Stimulated activated CD8-positive, alpha-beta memory T cell treated with anti-CD3 and anti-CD28 coated beads, Interleukin-15, amount 100 ng/mL, for 4 hours (primary cell): ENCODE results near the gene RAB31.

Source experiments
- DNase-seq, 2 donors: peaks; one replicate each; pipeline ENCODE4 v3.0.0-alpha.2; 2020; ENCODE audit warnings: low read depth in 2 of 2

Gene RAB31

GRCh38 chr18:9820127-9820526 lies 112.0 kb downstream of the RAB31 start:
- no peak for DNase-seq

GRCh38 chr18:9820719-9821118 lies 112.6 kb downstream of the RAB31 start:
- DNase-seq = no peak

- no peak for DNase-seq
Observed at GRCh38 chr18:9822587-9823185, 114.6 kb downstream of the RAB31 start.

DNA sequence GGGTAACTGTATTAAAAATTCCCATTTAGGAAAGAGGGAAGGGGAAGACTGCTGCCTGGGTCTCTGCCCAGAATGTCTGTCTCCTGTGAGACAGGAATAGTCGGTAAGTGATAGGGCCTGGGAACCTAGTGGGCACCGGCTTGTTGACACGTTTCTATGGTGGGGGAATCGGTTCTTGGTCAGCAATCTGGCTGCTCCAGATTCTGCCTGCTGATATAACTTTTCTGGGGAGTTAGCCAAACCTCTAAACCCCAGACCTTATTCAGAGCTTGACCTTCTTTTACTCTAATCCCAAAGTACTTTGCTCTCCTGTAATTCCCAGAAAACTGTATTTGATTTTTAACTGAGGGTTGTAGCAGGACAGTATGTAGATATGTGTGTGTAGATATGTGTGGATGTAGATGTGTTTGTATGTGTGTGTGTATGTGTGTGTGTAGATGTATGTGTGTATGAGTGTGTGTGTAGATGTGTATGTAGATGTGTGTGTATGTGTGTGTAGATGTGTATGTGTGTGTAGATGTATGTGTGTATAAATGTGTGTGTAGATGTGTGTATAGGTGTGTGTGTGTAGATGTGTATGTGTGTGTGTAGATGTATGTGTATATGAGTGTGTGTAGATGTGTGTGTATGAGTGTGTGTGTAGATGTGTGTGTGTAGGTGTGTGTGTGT lies 115.8 kb downstream of the RAB31 start:
- DNase-seq = no peak

DNA sequence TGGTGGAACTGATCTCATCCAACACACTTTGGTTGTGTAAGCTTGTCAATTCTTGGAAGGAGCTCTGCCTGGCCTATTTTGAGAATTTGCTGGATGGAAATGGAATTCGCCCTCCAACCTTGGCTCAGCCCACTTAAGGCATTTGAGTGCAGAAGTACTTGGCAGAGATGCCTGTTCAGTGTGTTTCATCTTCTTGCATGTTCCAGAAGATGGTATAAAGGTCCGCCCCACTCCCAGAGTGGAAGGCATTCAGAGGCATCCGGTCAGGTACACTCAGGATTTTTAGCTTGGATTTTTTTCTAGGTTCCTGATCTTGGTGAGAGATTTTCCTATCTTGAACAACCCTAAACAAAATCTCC lies 116.4 kb downstream of the RAB31 start:
- DNase-seq = no peak

DNA sequence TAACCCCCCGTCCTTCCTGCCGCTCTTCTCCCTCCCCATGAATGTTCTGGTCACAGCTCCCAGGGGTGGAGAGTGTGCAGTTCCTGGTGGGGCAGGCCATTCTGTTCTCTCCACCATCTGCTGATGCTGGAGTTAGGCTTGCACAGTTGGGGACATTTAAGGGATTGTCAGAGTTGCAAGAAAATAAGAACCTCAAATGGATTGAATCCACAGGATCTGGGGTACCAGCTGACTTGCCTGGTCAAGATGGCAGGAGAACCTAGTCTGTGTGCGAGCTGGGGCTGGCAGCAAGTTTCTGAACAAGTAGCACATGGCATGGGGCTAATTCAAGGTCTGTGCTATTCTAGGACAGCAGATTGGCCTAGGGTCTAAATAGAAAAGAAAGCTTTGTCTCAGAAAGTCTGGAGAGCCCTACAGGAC lies 116.9 kb downstream of the RAB31 start:
- DNase-seq = no peak

DNA sequence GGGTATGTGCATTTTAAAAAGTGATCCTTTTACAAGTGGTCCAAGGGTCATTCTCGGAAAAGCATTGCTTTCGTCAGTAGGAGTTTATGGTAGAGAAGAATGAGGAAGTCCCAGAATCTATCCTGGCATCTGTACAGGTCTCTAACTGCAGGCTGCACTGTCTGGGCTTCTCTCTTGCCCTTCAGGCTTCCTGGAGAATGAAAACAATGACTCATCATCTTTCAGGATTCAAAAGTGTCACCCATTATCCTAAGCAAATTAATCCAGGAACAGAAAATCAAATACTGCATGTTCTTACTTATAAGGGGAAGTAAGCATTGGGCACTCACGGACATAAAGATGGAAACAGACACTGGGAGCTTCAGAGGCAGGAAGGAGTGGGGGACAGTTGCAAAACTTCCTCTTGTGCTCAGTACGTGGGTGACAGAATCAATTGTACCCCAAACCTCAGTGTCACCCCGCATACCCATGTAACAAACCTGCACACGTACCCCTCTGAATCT lies 117.5 kb downstream of the RAB31 start:
- DNase-seq = no peak

DNA sequence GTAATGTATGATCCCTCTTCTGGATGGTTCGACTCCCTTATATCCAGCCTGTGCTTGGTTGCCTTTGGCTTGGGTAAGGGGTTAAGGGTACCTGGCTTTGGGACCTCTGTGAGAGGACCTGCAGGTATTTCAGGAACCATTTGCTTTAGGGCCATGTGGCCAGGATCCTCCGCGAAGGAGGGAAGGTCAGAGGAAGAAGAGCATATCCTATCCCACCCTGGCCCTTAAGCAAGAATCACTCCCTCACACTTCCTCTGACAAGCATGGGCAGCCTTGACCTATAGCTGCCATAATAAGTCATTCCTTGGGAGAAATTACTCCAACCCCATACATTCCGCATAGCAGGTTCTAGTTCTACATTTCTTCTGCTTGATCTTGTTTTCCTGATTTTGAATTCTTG lies 118.6 kb downstream of the RAB31 start:
- DNase-seq = no peak

DNA sequence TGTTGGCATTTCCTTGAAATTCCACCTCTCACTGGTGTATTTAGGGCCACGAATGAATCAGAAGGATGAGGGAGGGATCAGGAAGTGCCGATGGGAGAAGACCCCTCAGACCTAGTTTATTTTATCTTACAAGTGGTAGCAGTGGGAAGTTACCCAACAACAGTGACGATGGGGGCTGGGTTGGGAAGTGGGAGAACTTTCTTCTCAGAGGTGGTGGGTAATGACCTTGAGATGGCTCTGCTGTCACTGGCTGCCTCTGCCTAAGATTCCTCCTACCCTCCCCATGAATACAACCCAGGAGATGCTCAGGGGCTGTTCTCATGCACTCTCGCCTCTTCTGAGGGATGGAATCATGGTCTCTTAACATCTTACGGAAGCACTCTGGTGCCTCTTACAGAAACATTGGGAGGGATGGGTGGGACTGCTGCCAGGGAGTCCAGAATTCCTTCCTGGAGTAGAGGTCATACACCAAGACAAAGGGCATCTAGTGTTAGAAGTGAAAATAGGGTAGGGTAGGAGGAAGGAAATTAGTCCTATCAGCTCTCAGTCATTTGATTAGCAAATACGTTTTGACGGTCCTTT lies 119.2 kb downstream of the RAB31 start:
- DNase-seq = no peak

DNA sequence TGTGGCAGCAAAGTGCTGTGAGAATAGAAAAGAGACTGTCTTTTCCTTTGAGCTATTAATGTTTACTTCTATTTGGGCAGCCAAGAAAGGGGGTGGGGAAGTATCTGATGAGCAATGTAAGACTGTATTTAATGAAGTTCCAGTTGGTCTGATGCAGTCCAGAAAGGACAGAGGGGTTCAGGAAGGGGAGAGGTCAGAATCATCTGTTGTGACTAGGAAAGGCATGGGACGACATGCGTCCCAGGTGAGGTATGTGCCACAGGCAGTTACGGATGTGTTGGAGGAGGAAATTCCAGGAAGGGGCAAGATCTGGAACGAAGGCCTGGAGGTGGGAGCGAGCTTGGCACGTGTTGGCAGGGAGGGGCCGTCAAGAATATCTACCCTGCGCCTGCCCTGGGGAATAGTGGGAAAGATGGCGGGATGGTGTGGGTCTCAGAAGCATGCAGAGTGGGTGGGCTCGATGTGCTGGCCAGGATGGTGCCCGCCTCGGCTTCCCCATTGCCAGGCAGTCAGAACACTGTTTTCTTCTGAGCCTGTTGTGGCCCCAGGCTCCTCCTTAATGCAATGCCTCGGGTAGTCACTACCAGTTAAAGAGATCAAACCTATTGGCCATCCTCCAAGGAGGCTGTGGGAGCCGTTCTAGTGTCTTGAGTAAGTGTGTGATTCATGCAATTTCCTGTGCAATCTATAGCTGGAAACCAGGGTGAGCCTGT lies 119.8 kb downstream of the RAB31 start:
- DNase-seq = no peak

- no peak for DNase-seq
Observed at GRCh38 chr18:9828506-9829396, 120.7 kb downstream of the RAB31 start.

DNA sequence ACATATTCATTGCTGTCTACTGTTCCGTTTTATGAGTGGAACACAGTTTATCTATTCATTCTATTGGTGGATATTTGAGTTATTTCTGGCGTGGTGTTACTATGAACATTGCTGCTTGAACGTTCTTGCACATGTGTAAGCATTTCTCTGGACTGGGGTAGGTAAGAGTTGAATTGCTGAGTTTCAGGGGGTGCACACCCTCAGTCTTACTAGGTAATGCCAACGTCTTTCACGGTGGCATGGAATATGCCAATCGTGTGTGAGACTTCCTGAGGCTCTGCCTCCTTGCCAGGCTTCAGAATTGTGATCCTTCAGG lies 121.3 kb downstream of the RAB31 start:
- DNase-seq = no peak

DNA sequence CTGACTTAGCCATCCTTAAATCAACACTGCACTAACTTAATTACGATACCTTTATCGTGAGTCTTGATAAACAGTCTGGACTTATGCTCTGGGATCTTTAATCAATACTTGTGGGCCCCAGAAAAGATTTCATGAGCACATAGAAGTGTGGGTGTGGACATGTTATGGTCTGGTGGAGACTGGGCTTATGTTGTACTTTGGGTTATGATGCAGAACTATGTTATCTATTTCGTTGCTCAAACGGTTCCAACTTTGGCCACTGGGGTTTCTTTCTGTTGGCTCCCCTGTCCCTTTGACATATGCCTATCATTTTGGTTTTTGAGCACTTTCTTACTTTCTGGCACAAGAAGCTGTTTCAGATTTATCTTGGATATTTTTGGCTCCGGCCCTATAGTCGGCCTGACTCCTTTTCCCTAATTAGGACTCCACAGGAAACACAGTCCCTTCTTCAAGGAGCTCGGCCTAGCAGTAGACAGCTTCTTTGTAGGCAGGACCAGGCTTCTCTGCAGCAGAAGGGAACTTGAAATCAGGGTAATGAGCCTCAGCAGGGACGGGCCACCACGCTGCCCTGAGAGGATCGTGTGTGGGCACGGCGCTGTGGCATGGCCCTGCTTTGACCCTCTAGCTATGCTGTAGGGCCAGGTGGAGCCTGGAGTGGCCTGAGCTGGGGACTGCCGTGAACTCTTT lies 123.1 kb downstream of the RAB31 start:
- no peak for DNase-seq

DNA sequence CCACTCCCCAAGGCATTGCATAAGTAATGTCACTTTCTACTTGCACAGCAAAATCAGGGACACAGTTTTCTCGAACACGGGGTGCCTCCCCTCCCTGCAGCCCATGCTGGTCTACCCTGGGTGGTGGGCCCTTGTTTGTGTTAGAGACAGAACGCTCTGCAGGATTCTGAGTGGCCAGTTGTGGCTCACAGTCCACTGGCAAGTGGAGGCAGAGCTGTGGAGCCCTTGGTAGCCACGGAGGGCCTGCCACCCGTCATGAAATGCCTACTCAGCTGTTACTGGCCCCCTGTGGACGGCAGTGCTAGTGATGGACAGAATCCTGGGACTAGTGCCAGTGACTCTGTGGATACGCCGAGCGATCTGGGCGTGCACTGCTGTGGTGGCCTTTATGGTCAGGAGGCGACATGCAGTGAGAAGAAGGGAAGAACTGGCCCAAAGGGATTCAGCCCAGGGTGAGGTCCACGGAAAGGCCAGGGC lies 123.7 kb downstream of the RAB31 start:
- DNase-seq = no peak

GRCh38 chr18:9832871-9833270 lies 124.8 kb downstream of the RAB31 start:
- DNase-seq = no peak

DNA sequence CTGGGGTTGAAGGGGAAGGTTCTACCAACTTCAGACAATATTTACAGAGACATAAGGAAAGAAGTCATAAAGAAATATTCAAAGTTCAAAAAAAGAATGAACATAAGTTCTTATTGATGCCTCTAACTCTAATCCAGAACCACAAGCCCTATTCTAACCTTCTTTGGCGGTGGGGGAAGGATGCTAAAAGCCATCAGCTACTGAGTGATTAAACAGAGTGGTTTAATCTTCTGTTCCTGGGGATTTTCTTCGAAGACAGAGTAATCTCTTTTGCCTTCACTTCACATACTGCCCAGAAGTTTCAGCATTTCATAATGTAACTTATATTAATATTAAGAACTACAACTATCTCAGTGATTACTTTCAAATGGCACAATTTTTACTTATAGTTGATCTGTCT lies 126.5 kb downstream of the RAB31 start:
- no peak for DNase-seq

DNA sequence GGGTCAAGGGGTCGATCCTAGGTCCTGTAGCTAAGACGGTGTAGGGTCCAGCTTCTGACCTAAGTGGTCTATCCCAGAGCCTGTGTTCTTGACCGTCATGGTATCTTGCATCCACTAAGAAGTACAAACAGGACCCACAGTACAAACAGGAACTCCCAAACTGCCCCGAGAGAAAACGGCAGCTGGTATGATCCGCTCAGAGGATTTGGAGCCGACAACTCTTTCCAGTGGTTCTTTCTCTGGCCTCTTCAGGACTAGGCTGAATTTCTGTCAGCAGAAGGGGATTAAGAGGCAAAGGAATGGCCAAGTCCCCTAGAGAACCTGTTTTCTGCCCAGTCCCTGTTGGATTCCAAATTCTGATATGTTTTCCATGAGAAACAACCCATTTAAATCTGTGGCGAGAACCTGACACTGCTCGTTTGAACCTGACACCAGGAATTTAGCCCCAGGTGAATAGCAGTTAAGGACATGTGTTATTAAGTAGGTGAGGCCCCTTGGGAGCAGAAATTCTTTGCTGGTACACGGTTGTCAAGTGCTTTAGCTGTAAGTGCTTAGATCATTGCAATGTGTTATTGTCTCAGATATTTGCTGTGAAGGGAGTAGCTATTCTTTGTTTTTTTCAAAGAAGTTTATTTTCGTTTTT lies 127.1 kb downstream of the RAB31 start:
- DNase-seq = no peak

- DNase-seq = no peak
Observed at GRCh38 chr18:9835825-9836224, 127.7 kb downstream of the RAB31 start.

DNA sequence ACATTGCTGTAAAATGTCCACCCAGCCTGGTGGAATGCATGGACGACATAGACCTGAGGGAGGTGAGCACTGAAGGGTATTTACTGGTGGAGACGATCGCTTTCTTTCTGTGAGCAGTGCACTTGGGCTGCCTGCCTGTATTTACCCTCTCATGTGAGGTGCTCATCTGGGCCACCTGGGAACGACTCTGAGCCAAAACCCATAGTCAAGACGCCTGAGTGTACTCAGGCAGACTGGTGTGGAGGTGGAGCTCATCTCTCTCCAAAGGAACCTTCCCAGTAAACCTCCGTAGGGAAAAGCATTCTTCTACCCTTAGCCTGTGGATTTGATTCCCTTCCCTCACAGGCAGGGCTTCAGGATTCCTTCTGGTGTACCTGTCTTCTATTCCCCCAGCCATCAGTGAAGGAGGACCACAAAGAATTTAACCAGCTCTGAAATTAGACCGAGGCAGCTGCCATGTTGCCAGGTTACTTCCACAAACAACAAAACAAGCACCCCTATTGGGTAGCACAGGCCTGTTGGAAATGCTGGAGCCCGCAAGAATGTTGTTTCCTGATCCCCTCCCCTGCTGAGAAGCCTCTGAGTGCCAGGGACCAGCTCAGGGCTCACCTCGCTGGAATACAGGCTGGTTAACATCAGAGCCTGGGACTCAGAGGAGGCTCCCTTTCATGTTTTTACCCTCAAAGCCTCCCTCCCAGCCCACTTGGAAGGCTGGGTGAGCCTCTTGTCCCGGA lies 130.2 kb downstream of the RAB31 start:
- DNase-seq = no peak

DNA sequence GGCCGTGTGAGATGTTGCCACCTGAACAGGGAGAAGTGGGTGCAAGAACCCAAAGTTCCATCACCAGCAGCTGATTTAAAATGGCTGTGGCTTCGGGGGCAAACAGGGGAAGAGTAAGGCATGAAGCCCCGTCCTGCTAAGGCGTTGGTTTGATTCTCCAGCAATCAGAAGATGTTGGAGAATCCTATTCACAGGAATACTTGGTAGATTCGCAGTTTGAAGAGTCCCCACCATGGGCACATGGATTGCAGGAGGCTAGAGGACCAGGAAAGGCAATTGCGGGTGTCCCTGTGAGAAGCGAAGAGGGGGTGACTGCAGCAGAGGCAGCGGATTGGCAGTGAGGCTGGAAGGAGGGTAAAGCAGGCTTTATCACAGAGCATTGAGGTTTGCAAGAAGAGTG lies 131.1 kb downstream of the RAB31 start:
- DNase-seq = no peak
